IMR-90 (cell line): ENCODE results near the gene FCN1. TPM values are rescaled to one million over a fixed set of nuclear protein-coding genes. Genes with fewer than 3 reads are reported as not detected.

Experiments
- ATAC-seq: fragments of 200-7000 bp; cut with Tn5 transposase; 2 replicates; pipeline ENCODE4 v1.9.1; 2020; ENCODE audit warnings: low read depth, mild to moderate bottlenecking, moderate library complexity
- BruUV-seq: library from RNA; stranded (reverse); fragments of 400-500 nt; replicated peaks from 2 replicates; lab custom pipeline; 2021; lab: Mats Ljungman, UMichigan
- CTCF ChIA-PET: fragments of 300-600 bp; formaldehyde crosslinking; extraction: SDS; loops from one replicate; lab custom pipeline; 2021; ENCODE audit warnings: antibody characterized with exemption; lab: Yijun Ruan, JAX
- POLR2A ChIA-PET: fragments of 300-600 bp; sonication (Branson Sonifier 250); formaldehyde crosslinking; loops from one replicate; lab custom pipeline; 2022; ENCODE audit warnings: antibody characterized with exemption; ENCODE audit not compliant: unreplicated experiment; lab: Charles Lee
- DNase-seq: peaks from one replicate; pipeline ENCODE4 v3.0.0; 2013
- H2AFZ ChIP-seq: replicated peaks from 2 replicates; pipeline ENCODE3; 2013; ENCODE audit warnings: low read length, mild to moderate bottlenecking; ENCODE audit not compliant: poor library complexity
- H2AK5ac ChIP-seq: 2 replicates; pipeline ENCODE4 v1.6.1; 2013; ENCODE audit warnings: low read depth, low read length, inconsistent platforms
- H2AK9ac ChIP-seq: replicated peaks from 2 replicates; pipeline ENCODE3; 2013; ENCODE audit warnings: mild to moderate bottlenecking, low read depth, low read length, moderate library complexity; ENCODE audit not compliant: poor library complexity
- H2BK120ac ChIP-seq: 2 replicates; pipeline ENCODE4 v1.6.1; 2013; ENCODE audit warnings: low read depth, low read length, inconsistent platforms
- H2BK15ac ChIP-seq: 3 replicates; pipeline ENCODE4 v1.6.1; 2013; ENCODE audit warnings: low read depth, low read length, inconsistent platforms
- H2BK20ac ChIP-seq: 2 replicates; pipeline ENCODE4 v1.6.1; 2013; ENCODE audit warnings: low read depth, mild to moderate bottlenecking, inconsistent platforms, low read length, moderate library complexity
- H2BK5ac ChIP-seq: 2 replicates; pipeline ENCODE4 v1.6.1; 2013; ENCODE audit warnings: mild to moderate bottlenecking, low read depth, low read length, inconsistent platforms; ENCODE audit not compliant: poor library complexity, severe bottlenecking
- H3K14ac ChIP-seq: replicated peaks from 2 replicates; pipeline ENCODE4 v1.6.1; 2013; ENCODE audit warnings: low read depth, low read length, inconsistent platforms
- H3K18ac ChIP-seq: 2 replicates; pipeline ENCODE4 v1.6.1; 2013; ENCODE audit warnings: low read depth, low read length, control low read depth
- H3K23ac ChIP-seq: 2 replicates; pipeline ENCODE4 v1.6.1; 2013; ENCODE audit warnings: low read depth, low read length, inconsistent platforms
- H3K27ac ChIP-seq: 2 replicates; pipeline ENCODE4 v1.5.1; 2013; ENCODE audit warnings: mild to moderate bottlenecking, control low read depth, low read length; ENCODE audit not compliant: insufficient read depth
- H3K27me3 ChIP-seq: 2 replicates; pipeline ENCODE4 v1.6.1; 2013; ENCODE audit warnings: low read length; ENCODE audit not compliant: control insufficient read depth, insufficient read depth
- H3K36me3 ChIP-seq: 2 replicates; pipeline ENCODE4 v1.6.1; 2013; ENCODE audit warnings: low read length, mixed read lengths; ENCODE audit not compliant: control insufficient read depth, insufficient read depth
- H3K4ac ChIP-seq: 2 replicates; pipeline ENCODE4 v1.6.1; 2013; ENCODE audit warnings: low read depth, low read length, inconsistent platforms
- H3K4me1 ChIP-seq: 2 replicates; pipeline ENCODE4 v1.6.1; 2013; ENCODE audit warnings: low read length, mixed read lengths; ENCODE audit not compliant: control insufficient read depth, insufficient read depth
- H3K4me2 ChIP-seq: 2 replicates; pipeline ENCODE4 v1.6.1; 2013; ENCODE audit warnings: low read depth, mild to moderate bottlenecking, control low read depth, low read length, moderate library complexity
- H3K4me3 ChIP-seq: 2 replicates; pipeline ENCODE4 v1.5.1; 2013; ENCODE audit warnings: low read depth, mild to moderate bottlenecking, control low read depth, low read length, moderate library complexity; ENCODE audit not compliant: insufficient read depth
- H3K56ac ChIP-seq: 2 replicates; pipeline ENCODE4 v1.6.1; 2013; ENCODE audit warnings: low read length, inconsistent platforms; ENCODE audit not compliant: insufficient read depth; ENCODE audit errors: extremely low read depth
- H3K79me1 ChIP-seq, 2 experiments: 2 replicates each; pipeline ENCODE4 v1.6.1; 2013; ENCODE audit warnings: low read length in 2 of 2, inconsistent platforms in 1 of 2, low read depth in 1 of 2
- H3K9ac ChIP-seq: 2 replicates; pipeline ENCODE4 v1.6.1; 2013; ENCODE audit warnings: low read depth, low read length, control low read depth
- H3K9me1 ChIP-seq: 2 replicates; pipeline ENCODE4 v1.6.1; 2013; ENCODE audit warnings: low read length, inconsistent platforms; ENCODE audit not compliant: insufficient read depth
- H3K9me3 ChIP-seq: 2 replicates; pipeline ENCODE4 v1.6.1; 2013; ENCODE audit warnings: low read length; ENCODE audit not compliant: control insufficient read depth, insufficient read depth
- H4K20me1 ChIP-seq: 2 replicates; pipeline ENCODE4 v1.6.1; 2013; ENCODE audit warnings: low read length, inconsistent platforms; ENCODE audit not compliant: insufficient read depth
- H4K5ac ChIP-seq: 2 replicates; pipeline ENCODE4 v1.6.1; 2013; ENCODE audit warnings: mild to moderate bottlenecking, low read depth, low read length, control low read depth
- H4K8ac ChIP-seq, 2 experiments: 2 replicates each; pipeline ENCODE4 v1.6.1; 2013; ENCODE audit warnings: low read depth in 2 of 2, low read length in 2 of 2, control low read depth in 1 of 2, inconsistent platforms in 1 of 2
- H4K91ac ChIP-seq: 2 replicates; pipeline ENCODE4 v1.6.1; 2013; ENCODE audit warnings: low read depth, low read length, inconsistent platforms; ENCODE audit not compliant: insufficient read depth
- CEBPB ChIP-seq: IDR thresholded peaks from 2 replicates; pipeline ENCODE4 v1.6.1; 2012; ENCODE audit warnings: low read depth, low read length, improper control_type of control experiment
- CHD1 ChIP-seq: IDR thresholded peaks from 2 replicates; pipeline ENCODE4 v1.6.1; 2012; ENCODE audit warnings: low read depth, low read length, improper control_type of control experiment
- CTCF ChIP-seq: conservative IDR thresholded peaks from 2 replicates; pipeline ENCODE4 v1.5.1; 2012; ENCODE audit warnings: mild to moderate bottlenecking, low read depth, low read length, improper control_type of control experiment
- ELK1 ChIP-seq: fragments of 150-350 bp; IDR thresholded peaks from 2 replicates; pipeline ENCODE4 v1.6.1; 2016; ENCODE audit warnings: low read depth, mild to moderate bottlenecking, low read length, moderate library complexity, borderline replicate concordance
- FOS ChIP-seq: fragments of 150-350 bp; IDR thresholded peaks from 2 replicates; pipeline ENCODE4 v1.6.1; 2016; ENCODE audit warnings: low read depth, low read length
- MAFK ChIP-seq: IDR thresholded peaks from 2 replicates; pipeline ENCODE4 v1.6.1; 2012; ENCODE audit warnings: low read depth, low read length, improper control_type of control experiment
- MAZ ChIP-seq: IDR thresholded peaks from 2 replicates; pipeline ENCODE4 v1.6.1; 2012; ENCODE audit warnings: low read depth, mild to moderate bottlenecking, low read length, improper control_type of control experiment, moderate library complexity, borderline replicate concordance
- MXI1 ChIP-seq: IDR thresholded peaks from 2 replicates; pipeline ENCODE4 v1.6.1; 2012; ENCODE audit warnings: low read depth, mild to moderate bottlenecking, low read length, moderate library complexity, borderline replicate concordance
- NFE2L2 ChIP-seq: fragments of 150-350 bp; IDR thresholded peaks from 2 replicates; pipeline ENCODE4 v1.6.1; 2016; ENCODE audit warnings: low read depth, mild to moderate bottlenecking, low read length
- POLR2A ChIP-seq: IDR thresholded peaks from 2 replicates; pipeline ENCODE4 v1.6.1; 2012; ENCODE audit warnings: mild to moderate bottlenecking, low read depth, low read length
- RAD21 ChIP-seq: IDR thresholded peaks from 2 replicates; pipeline ENCODE4 v1.6.1; 2012; ENCODE audit warnings: low read length, improper control_type of control experiment
- RCOR1 ChIP-seq: IDR thresholded peaks from 2 replicates; pipeline ENCODE4 v1.6.1; 2012; ENCODE audit warnings: mild to moderate bottlenecking, low read length, improper control_type of control experiment; ENCODE audit not compliant: insufficient replicate concordance
- RFX5 ChIP-seq: IDR thresholded peaks from 2 replicates; pipeline ENCODE4 v1.8.0; 2012; ENCODE audit warnings: low read depth, mild to moderate bottlenecking, low read length, moderate library complexity
- SMC3 ChIP-seq: fragments of 150-350 bp; IDR thresholded peaks from 2 replicates; pipeline ENCODE4 v1.6.1; 2016; ENCODE audit warnings: low read depth, mild to moderate bottlenecking, antibody characterized with exemption, low read length, moderate library complexity
- USF2 ChIP-seq: fragments of 150-350 bp; IDR thresholded peaks from 2 replicates; pipeline ENCODE4 v1.6.1; 2017; ENCODE audit warnings: mild to moderate bottlenecking, antibody characterized with exemption, low read length, low read depth
- WGBS, 2 experiments: methylation state at CpG; one replicate each; pipeline versions ENCODE4 v1.1.5 to v1.1.7; 2013; ENCODE audit warnings: missing lambda C conversion rate in 2 of 2; ENCODE audit not compliant: insufficient read length in 1 of 2; ENCODE audit errors: extremely low coverage in 2 of 2; 5-methylcytosine and 5-hydroxymethylcytosine counted together
- dilution Hi-C: fragments of 300-500 bp; cut with HindIII; formaldehyde crosslinking; loops from one replicate; pipeline ENCODE4 v1.14.3; 2018; ENCODE audit warnings: low sequenced_read_pairs; ENCODE audit not compliant: unreplicated experiment
- in situ Hi-C: fragments of 300-500 bp; cut with MboI; formaldehyde crosslinking; loops from 3 replicates; pipeline ENCODE4 v1.14.3; 2019; ENCODE audit warnings: low sequenced_read_pairs, inconsistent platforms, mixed read lengths
- intact Hi-C: fragments of 100-400 bp; cut with micrococcal nuclease; formaldehyde crosslinking; loops from 2 replicates; pipeline ENCODE4 v1.10.0; 2022
- polyA plus RNA-seq, 3 experiments: library from polyadenylated mRNA; depleted of rRNA; stranded (reverse); fragments of >200 nt; gene quantifications; 2 replicates each; pipeline ENCODE4 v1.2.3, GENCODE V29; 2012; ENCODE audit warnings: low replicate concordance in 1 of 3
- total RNA-seq: library from RNA; depleted of rRNA; stranded (reverse); fragments of >200 nt; gene quantifications from 2 replicates; pipeline ENCODE4 v1.2.3, GENCODE V29; 2012

The FCN1 gene
- total and polyA plus RNA-seq, 2 of the 4 experiments (the other 2 are of a cell fraction) = not detected

GRCh38 chr9:134938346-134939079, 20.8 kb upstream of the FCN1 start:
- WGBS, 2 experiments = 67% methylated on average over 4 of the region's 21 CpGs; no CpG with 5 or more reads in 1 of the 2 experiments
- Histone ChIP-seq H3K14ac (no peak overlapping the region), H3K9me3 (no peaks in the 10 kb centered on the region), H2BK5ac (no peak overlapping the region), H4K91ac (no peak overlapping the region), H2BK20ac (no peak overlapping the region), H4K5ac (no peak overlapping the region), H2AFZ (peak overlapping the region; percentile 43), H3K4me2 (no peak overlapping the region), H3K9me1 (no peaks in the 10 kb centered on the region), H3K36me3 (no peaks in the 10 kb centered on the region), H2BK120ac (no peak overlapping the region), H4K20me1 (no peaks in the 10 kb centered on the region), H3K18ac (no peak overlapping the region), H4K8ac (no peak overlapping the region), H3K27me3 (peaks cover 64% of the 10 kb centered on the region), H3K4me3 (no peak overlapping the region), H2AK9ac (no peak overlapping the region), H3K56ac (no peak overlapping the region), H3K4me1 (no peaks in the 10 kb centered on the region), H2AK5ac (no peak overlapping the region), H2BK15ac (no peak overlapping the region), H3K9ac (no peak overlapping the region), H3K4ac (no peak overlapping the region), H3K27ac (no peak overlapping the region), H3K79me1 (no peaks in the 10 kb centered on the region), H3K23ac (no peak overlapping the region)
- POLR2A ChIA-PET = no interaction called here
- ATAC-seq (no peak), DNase-seq (no peak)
- no peak for TF ChIP-seq RCOR1
- no peak for TF ChIP-seq MAFK
- TF ChIP-seq SMC3 = no peak
- no peak for TF ChIP-seq NFE2L2
- no peak for TF ChIP-seq MXI1
- no peak for TF ChIP-seq CTCF
- no peak for TF ChIP-seq USF2
- TF ChIP-seq CHD1 = no peak
- no peak for TF ChIP-seq CEBPB
- TF ChIP-seq RFX5 = no peak
- no peak for TF ChIP-seq POLR2A
- no peak for TF ChIP-seq MAZ
- no peak for TF ChIP-seq ELK1
- no peak for TF ChIP-seq FOS
- TF ChIP-seq RAD21 = no peak
- BruUV-seq = no TSS peak
- dilution Hi-C loops = no loop called here
- in situ Hi-C loops = no loop called here
- CTCF ChIA-PET = no interaction called here
- intact Hi-C loops = no loop called here
